Measurements from ENCODE around the gene KRT6C. TPM values are rescaled to one million over a fixed set of nuclear protein-coding genes. Genes with fewer than 3 reads are reported as not detected.

The KRT6C gene
- total RNA-seq, 1 experiment from 2014 or later = not detected

DNA sequence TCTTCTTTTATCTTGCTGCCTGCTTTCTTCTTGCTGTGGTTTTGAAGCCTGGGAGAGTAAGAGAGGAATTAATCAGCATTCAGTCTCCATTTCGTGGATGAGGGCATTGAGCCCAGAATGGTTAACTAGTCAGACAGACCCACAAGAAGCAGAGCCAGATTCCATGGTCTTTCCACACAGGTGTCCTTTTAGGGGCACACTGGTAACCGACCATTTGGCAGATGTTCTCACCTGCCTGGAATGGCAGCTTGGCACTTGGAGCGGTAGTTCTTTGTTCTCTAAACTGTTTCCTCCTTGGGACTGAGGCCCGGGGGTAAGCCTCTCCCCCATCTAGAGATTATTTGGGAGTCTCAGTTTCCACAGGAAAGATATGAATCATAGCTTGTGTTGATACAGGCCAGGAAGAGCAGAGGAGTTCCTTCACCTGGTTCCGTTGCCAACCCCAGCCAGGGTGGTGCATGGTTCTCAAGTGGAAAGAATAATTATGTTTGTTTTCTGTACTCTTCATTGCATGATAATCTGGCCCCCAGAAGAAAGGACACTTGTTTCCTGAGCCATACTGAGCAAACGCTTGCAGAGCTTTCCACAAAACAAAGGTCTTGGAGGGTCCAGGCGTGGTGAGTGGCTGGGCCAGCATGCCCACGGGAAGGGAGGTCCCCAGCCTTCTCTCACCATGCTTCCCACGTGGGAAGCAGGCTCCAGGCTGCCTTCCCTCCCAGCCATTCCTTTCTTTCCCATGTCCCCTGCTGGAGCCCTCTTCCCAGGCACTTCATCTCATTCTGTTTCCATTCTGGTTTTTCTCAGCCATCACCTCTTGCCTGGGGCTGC, 37.4 kb downstream of the KRT6C start:
- no peak for DNase-seq (ENCODE audit: low read depth)

DNA sequence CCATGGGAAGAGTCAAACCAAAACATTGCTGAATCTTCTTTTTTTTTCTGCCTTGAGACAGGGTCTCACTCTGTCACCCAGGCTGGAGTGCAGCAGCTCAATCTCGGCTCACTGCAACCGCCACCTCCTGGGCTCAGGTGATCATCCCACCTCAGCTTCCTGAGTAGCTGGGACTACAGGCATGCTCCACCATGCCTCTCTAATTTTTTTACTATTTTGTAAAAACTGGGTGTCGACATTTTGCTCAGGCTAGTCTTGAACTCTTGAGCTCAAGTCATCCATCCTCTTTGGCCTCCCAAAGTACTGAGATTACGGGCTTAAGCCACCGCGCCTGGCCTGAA, 38.0 kb downstream of the KRT6C start:
- DNase-seq (ENCODE audit: low read depth) = no peak

GRCh38 chr12:52434760-52435530, 38.7 kb downstream of the KRT6C start:
- peak; percentile 63 for DNase-seq (ENCODE audit: low read depth)

DNA sequence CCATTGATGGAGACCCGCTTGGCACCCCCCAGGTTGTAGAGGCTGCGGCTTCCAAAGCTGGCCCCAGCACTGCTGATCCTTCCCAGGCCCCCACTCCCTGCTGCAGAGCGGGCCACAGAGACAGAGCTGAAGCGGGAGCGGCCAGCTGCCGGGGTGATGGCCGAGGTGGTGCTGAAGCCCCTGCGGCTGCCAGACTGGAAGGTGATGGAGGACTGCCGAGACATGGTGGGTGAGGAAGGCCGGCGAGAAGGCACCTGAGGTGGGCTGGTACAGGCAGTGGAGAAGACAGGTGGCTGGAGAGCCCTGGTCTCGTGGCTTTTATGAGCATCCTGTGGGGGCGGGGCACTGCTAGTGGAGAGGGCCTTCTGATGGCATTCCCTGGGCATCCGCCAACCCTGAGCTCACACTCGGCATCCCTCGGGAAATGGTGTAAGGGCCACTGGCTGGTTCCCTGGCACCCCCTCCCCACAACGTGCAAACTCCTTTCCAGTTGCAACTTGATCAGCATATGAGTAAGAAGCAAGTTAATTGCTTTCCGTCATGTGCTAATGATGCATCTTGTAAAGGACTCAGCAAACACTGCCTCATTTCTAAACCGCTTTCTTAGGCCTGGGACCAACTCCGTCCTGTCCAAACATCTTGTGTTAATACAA, 39.4 kb downstream of the KRT6C start, which contains the start of gene KRT75:
TSS of gene KRT75 (minus strand) at position 291 of the 653 bp plus-strand sequence. CDS start at position 224, 67 bp downstream.
- DNase-seq (ENCODE audit: low read depth) = no peak

GRCh38 chr12:52433501-52434080, 40.0 kb downstream of the KRT6C start:
- no peak for DNase-seq (ENCODE audit: low read depth)

GRCh38 chr12:52432559-52433207, 40.9 kb downstream of the KRT6C start:
- no peak for DNase-seq (ENCODE audit: low read depth)

DNA sequence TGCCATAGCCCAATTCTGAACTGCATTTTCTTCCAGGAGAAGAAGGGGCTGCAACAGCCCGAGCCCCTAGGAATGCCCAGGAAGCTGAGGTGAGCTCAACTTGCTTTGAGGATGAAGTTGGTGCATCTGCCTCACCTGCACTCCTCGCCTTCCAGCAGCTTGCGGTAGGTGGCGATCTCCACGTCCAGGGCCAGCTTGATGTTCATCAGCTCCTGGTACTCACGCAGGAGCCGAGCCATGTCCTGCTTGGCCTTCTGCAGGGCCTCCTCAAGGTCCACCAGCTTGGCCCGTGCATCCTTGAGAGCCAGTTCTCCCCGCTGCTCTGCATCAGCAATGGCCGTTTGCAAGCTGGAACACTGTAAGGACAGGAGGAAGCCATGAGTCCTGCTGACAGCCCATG, 45.5 kb downstream of the KRT6C start:
- no peak for DNase-seq (ENCODE audit: low read depth)

DNA sequence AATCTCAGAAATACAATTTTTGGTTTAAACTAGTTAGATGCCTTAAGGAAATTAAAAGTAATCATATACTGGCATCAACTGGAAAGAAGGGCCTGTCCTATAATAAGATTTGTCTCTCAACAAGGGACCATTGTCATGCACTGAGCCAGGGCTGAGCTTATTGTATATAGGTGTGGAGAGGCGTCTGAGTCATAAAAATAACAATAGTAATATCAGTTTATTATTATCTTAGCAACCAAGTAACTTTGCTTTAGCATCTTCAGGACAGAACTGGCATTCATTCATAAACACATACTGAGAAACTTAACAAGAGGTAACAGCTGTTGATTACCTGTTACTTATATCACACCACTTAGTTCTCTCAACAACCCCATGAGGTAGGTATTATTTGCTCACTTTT, 46.5 kb downstream of the KRT6C start:
- peak; percentile 5 for DNase-seq (ENCODE audit: low read depth)

DNA sequence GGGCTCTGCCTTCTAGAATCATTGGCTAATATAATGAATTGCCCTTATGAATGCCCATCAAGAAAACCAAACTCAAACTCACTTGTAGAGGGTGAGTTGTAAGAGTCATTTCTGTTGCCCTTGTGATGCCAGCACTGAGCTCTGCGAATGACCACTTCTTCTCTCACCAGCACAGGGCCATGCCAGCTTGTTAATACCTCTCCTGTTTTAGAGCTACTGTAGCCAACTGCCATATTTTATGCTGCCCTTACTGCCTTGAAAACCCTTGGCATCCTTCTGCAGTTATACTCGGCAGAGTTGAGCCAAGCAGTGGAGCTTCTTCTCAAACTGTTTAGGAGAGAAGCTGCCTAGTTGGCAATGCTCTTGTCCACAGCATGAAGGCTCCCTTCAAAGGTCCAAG, 47.6 kb downstream of the KRT6C start:
- DNase-seq (ENCODE audit: low read depth) = no peak

- DNase-seq (ENCODE audit: low read depth) = no peak
Measured at GRCh38 chr12:52425466-52425865, 48.1 kb downstream of the KRT6C start.

DNA sequence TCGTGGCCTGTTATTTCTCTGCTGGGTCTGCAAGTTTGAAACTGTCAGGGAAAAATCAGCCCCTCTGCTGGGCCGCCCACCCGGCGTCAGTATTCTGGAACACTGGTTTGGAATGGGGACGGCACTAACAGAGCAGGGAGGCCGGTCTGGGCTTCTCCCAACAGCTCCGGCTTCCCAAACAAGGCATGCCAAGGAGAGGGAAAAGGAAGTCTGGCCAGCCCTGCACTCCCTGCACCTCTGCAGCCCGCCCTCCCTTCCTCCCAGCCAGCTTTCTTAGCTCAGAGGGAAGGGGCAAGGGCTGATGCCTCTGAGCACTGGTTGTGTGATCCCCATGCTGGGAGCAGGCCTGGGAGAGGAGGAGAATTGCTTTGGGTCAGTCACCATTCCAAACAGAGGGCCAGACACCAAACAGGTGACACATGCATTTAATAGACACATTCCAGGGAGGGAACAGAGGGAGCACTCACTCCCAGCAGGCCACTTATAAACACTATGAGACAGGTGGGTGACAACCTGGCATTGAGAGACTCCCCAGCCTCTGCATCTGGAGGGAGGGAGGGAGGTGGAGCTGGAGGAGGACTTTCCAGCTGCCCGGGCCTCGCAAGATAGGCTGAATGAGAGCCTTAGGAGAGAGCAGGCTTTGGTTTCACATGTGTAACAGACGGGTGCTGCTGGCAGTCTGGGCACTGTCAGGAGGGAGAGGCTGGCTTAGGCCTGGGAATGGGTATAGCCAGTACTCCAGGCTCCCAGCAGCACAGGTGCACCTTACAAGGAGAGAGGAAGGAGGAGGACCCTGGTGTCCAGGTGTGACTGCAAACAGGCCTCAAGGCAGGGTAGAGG, 49.7 kb downstream of the KRT6C start:
- no peak for DNase-seq (ENCODE audit: low read depth)

GRCh38 chr12:52423035-52423434, 50.6 kb downstream of the KRT6C start:
- no peak for DNase-seq (ENCODE audit: low read depth)

DNA sequence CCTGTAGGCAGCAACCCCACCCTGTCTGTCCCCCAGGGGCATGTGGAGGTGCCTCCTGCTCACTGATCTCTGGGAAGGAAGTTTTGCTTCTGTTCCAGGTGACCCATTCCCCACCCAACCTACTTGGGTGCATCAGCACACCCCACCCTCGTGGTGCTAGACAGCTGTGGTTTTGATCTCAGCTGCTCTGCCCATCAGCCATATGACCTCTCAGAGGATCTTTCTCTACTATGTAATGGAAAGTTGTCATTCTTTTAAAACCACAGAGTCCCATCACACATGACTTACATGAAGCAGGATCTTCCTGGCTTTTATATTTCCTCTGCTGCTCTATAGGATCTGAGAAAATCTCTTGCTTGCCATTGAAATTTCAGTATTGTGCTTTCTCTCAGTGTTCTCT, 53.9 kb downstream of the KRT6C start:
- no peak for DNase-seq (ENCODE audit: low read depth)

GRCh38 chr12:52418576-52419110, 55.0 kb downstream of the KRT6C start:
- no peak for DNase-seq (ENCODE audit: low read depth)

Other genes with a start within 250 kb of the KRT6C start
- 4.9 and 5.1 TPM in 2 replicates for gene KRT7, start 240.6 kb downstream of the KRT6C start, total RNA-seq (2014; rRNA removed; shearing (Covaris generic))
- 1.2 TPM in 2 replicates for gene KRT86, start 199.2 kb downstream of the KRT6C start, total RNA-seq (2014; rRNA removed; shearing (Covaris generic))
- gene KRT81, start 182.3 kb downstream of the KRT6C start, total RNA-seq (2014; rRNA removed; shearing (Covaris generic)) = 235 and 270 TPM in 2 replicates
- gene KRT83, start 152.4 kb downstream of the KRT6C start, total RNA-seq (2014; rRNA removed; shearing (Covaris generic)) = 0.05 and 0.17 TPM in 2 replicates
- not detected in 2 replicates for gene KRT85, start 106.3 kb downstream of the KRT6C start, total RNA-seq (2014; rRNA removed; shearing (Covaris generic))
- gene KRT84, start 88.2 kb downstream of the KRT6C start, total RNA-seq (2014; rRNA removed; shearing (Covaris generic)) = not detected in 2 replicates
- gene KRT82, start 67.5 kb downstream of the KRT6C start, total RNA-seq (2014; rRNA removed; shearing (Covaris generic)) = not detected in 2 replicates
- not detected in 2 replicates for gene KRT75, start 39.4 kb downstream of the KRT6C start, total RNA-seq (2014; rRNA removed; shearing (Covaris generic))
- not detected in 2 replicates for gene KRT6B, start 21.7 kb downstream of the KRT6C start, total RNA-seq (2014; rRNA removed; shearing (Covaris generic))
- gene KRT6A, start 19.5 kb upstream of the KRT6C start, total RNA-seq (2014; rRNA removed; shearing (Covaris generic)) = not detected in 2 replicates
- not detected in 2 replicates for gene KRT5, start 46.6 kb upstream of the KRT6C start, total RNA-seq (2014; rRNA removed; shearing (Covaris generic))
- gene KRT71, start 79.3 kb upstream of the KRT6C start, total RNA-seq (2014; rRNA removed; shearing (Covaris generic)) = not detected in 2 replicates
- not detected in 2 replicates for gene KRT74, start 100.0 kb upstream of the KRT6C start, total RNA-seq (2014; rRNA removed; shearing (Covaris generic))
- not detected in 2 replicates for gene KRT72, start 127.7 kb upstream of the KRT6C start, total RNA-seq (2014; rRNA removed; shearing (Covaris generic))
- gene KRT73, start 144.8 kb upstream of the KRT6C start, total RNA-seq (2014; rRNA removed; shearing (Covaris generic)) = not detected in 2 replicates
- not detected in 2 replicates for gene KRT2, start 178.4 kb upstream of the KRT6C start, total RNA-seq (2014; rRNA removed; shearing (Covaris generic))
- not detected in 2 replicates for gene KRT1, start 206.6 kb upstream of the KRT6C start, total RNA-seq (2014; rRNA removed; shearing (Covaris generic))
- gene KRT77, start 229.7 kb upstream of the KRT6C start, total RNA-seq (2014; rRNA removed; shearing (Covaris generic)) = not detected in 2 replicates